ENCODE results near the gene RXFP2.

RXFP2 gene

DNA sequence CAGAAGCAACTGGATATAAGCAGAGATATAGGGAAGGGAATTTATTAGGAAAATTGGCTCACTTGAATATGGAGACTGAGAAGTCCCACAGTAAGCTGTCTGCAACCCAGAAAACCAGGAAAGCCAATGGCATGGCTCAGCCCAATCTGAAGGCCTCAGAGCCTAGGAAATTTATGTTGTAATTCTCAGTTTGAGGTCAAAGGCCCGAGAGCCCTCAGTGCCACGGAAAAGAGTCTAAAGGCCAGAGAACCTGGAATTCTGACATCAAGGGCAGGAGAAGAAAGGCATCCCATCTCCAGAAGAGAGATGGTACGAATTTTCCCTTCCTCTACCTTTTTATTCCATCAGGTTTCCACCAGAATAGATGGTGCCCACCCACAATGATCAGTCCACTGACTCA, 20.1 kb upstream of the RXFP2 start:
- H3K36me3 ChIP-seq: no peaks in the 10 kb centered on the region
- H3K4me1 ChIP-seq: peaks cover 15% of the 10 kb centered on the region
- TF ChIP-seq, protein P1, sequence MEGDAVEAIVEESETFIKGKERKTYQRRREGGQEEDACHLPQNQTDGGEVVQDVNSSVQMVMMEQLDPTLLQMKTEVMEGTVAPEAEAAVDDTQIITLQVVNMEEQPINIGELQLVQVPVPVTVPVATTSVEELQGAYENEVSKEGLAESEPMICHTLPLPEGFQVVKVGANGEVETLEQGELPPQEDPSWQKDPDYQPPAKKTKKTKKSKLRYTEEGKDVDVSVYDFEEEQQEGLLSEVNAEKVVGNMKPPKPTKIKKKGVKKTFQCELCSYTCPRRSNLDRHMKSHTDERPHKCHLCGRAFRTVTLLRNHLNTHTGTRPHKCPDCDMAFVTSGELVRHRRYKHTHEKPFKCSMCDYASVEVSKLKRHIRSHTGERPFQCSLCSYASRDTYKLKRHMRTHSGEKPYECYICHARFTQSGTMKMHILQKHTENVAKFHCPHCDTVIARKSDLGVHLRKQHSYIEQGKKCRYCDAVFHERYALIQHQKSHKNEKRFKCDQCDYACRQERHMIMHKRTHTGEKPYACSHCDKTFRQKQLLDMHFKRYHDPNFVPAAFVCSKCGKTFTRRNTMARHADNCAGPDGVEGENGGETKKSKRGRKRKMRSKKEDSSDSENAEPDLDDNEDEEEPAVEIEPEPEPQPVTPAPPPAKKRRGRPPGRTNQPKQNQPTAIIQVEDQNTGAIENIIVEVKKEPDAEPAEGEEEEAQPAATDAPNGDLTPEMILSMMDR (IDR thresholded peaks at IDR 0.05; ENCODE audit: low read depth, low read length): no peak
- no peaks in the 10 kb centered on the region for H3K27me3 ChIP-seq
- no peak overlapping the region for H3K4me3 ChIP-seq (ENCODE audit: low read depth, low read length)
- DNase-seq: no peak
- H3K9me3 ChIP-seq: no peaks in the 10 kb centered on the region

DNA sequence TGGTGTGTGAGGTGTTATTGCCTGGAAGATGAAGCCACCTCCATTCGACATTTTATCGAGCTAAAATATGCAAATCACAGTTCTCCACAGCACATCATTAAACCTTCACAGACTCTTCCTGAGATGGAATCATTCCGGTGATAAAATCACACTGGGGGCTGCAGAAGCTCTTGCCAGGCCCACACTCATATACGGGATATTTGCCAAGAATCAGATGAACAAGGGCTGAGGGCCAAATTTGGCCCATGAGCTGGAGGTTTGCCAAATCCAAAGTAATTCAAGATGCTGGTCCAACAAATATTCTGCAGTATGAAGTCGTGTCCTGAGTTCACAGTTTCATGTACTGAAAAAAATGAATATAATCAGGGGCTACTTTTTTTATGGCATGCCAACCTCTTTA, 16.7 kb upstream of the RXFP2 start:
- Histone ChIP-seq H3K27me3 (no peaks in the 10 kb centered on the region), H3K9me3 (no peaks in the 10 kb centered on the region), H3K4me3 (ENCODE audit: low read depth, low read length) (peak overlapping the region; percentile 43), H3K4me1 (peaks cover 15% of the 10 kb centered on the region), H3K36me3 (no peaks in the 10 kb centered on the region)
- DNase-seq: peak; percentile 79
- TF ChIP-seq, protein P1 (IDR thresholded peaks at IDR 0.05; ENCODE audit: low read depth, low read length): no peak

DNA sequence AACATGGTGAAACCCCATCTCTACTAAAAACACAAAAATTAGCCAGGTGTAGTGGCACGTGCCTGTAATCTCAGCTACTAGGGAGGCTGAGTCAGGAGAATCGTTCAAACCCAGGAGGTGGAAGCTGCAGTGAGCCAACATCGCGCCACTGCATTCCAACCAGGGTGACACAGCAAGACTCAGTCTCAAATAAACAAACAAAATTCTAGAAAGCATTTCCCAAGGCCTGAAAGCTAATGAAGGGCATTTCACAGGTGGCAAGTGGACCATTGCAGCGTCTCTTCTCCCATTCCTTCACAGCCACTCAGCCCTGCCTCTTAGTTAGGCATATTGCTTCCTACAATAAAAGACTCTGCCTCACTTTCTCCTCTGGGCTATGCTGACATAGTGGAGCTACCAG, 13.5 kb upstream of the RXFP2 start:
- Histone ChIP-seq H3K27me3 (no peaks in the 10 kb centered on the region), H3K9me3 (no peaks in the 10 kb centered on the region), H3K4me1 (peaks cover 19% of the 10 kb centered on the region), H3K36me3 (no peaks in the 10 kb centered on the region), H3K4me3 (ENCODE audit: low read depth, low read length) (no peak overlapping the region)
- TF ChIP-seq, protein P1 (IDR thresholded peaks at IDR 0.05; ENCODE audit: low read depth, low read length): no peak
- DNase-seq: no peak

DNA sequence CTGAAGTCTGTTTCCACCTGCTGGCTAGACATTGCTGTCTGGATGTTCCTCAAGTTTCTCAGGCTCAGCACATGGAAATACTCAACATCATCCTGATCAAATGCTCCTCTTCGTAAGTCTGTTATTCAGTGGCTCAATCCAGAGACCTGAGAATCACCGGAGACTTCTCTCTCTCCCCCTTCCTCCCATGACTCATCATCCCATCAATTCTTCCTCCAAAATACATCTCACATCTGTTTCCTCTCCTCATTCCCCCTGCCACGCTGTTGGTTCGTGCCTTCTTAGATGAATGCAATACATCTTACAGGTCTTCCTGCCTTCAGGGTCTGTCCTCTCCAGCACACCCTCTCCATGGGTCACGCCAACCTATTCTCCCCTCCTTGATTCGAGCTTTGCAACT, 7.4 kb upstream of the RXFP2 start:
- H3K36me3 ChIP-seq: no peaks in the 10 kb centered on the region
- H3K4me1 ChIP-seq: peaks cover 13% of the 10 kb centered on the region
- H3K4me3 ChIP-seq (ENCODE audit: low read depth, low read length): no peak overlapping the region
- no peaks in the 10 kb centered on the region for H3K9me3 ChIP-seq
- DNase-seq: no peak
- H3K27me3 ChIP-seq: no peaks in the 10 kb centered on the region
- TF ChIP-seq, protein P1 (IDR thresholded peaks at IDR 0.05; ENCODE audit: low read depth, low read length): no peak

DNA sequence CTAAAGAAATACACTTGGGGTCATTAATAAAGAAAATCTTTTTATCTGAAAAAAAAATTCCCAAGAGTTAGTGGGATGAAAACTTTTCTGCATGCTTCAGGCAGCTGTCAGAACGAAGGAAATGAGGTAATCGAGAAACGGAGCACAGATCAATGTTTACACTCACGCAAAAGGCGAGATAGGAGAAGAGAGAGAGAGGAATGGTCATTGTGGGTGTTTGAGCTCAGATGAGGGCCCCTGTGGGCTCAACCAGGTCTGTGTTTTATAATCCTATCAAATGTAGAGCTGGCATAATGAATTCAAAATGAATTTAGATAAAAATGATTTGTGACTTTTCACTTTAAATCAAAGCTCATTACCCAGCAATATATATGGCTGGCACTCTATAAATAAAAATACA, 6.3 kb upstream of the RXFP2 start:
- Histone ChIP-seq H3K27me3 (no peaks in the 10 kb centered on the region), H3K9me3 (no peaks in the 10 kb centered on the region), H3K36me3 (no peaks in the 10 kb centered on the region), H3K4me3 (ENCODE audit: low read depth, low read length) (peak overlapping the region; percentile 39), H3K4me1 (peaks cover 13% of the 10 kb centered on the region)
- DNase-seq: no peak
- TF ChIP-seq, protein P1 (IDR thresholded peaks at IDR 0.05; ENCODE audit: low read depth, low read length): no peak

DNA sequence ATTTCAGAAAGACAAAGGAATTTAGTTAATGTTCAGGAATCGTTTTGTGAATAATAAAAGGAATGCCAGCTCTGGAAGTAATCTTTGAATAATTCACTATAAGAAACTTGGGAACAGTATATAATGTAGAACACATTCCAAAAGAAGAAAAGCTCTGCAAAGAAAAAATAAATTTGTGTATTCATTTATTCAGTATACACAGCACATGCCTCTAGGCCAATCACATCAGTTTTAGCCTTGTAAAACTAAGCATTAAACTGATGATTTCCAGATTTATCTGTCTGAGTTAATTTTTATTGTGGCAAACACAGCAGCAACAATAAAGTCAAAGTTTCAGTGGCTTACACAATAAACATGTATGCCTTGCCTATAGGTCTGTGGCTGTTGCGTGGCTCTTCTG, 5.7 kb upstream of the RXFP2 start:
- TF ChIP-seq, protein P1 (IDR thresholded peaks at IDR 0.05; ENCODE audit: low read depth, low read length): no peak
- Histone ChIP-seq H3K27me3 (no peaks in the 10 kb centered on the region), H3K4me3 (ENCODE audit: low read depth, low read length) (no peak overlapping the region), H3K9me3 (no peaks in the 10 kb centered on the region), H3K36me3 (no peaks in the 10 kb centered on the region), H3K4me1 (peaks cover 13% of the 10 kb centered on the region)
- no peak for DNase-seq
